HG02610 (cell line): ENCODE data around the gene ZNF710.
A peak's percentile ranks its signal among the peaks of the same experiment; 100 is the strongest.
"Not testable (repeated sequence)": the region's sequence is repeated elsewhere in the genome, so short reads cannot be mapped to it uniquely, and the experiment has no call there.

Source experiments
- ATAC-seq: cut with Tn5 transposase; IDR thresholded peaks from one replicate; pipeline ENCODE4 v1.9.1; 2021; ENCODE audit warnings: mild to moderate bottlenecking, moderate library complexity; ENCODE audit not compliant: unreplicated experiment

The ZNF710 gene

DNA sequence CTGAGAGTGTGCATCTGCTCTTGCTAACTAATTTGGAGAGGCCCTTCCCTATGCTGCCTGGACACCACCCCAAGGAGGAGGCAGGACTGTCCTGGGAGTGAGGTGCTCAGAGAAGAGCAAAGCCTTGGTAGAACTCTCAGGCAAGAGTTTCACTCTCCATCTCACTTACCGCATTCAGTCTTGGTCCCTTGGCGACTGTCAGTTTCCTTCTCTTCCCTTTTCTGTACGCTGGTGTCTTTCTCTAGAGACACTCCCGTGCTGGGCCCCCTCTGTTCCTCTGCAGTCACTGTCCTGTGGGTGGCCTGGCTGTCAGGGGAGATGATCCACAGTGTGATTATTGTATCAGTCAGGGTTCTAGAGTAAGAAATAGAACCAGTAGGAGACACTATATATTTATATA, 57.2 kb downstream of the ZNF710 start:
- peak; percentile 31 for ATAC-seq

DNA sequence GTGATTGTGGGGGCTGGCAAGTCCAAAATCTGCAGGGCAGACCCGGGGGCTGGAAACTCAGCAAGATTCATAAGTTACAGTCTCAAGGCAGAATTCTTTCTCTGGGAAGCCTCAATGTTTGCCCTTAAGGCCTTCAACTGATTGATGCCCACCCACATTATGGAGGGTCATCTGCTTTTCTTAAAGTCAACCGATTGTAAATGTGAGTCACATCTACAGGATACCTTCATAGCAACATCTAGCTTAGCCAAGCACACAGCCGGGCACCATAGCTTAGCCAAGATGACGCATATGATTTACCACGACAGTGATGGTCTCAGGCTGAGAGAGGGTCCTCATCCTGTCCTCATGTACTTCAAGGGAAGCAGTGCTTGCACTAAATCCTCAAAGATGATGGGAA, 57.7 kb downstream of the ZNF710 start:
- ATAC-seq, result no peak

DNA sequence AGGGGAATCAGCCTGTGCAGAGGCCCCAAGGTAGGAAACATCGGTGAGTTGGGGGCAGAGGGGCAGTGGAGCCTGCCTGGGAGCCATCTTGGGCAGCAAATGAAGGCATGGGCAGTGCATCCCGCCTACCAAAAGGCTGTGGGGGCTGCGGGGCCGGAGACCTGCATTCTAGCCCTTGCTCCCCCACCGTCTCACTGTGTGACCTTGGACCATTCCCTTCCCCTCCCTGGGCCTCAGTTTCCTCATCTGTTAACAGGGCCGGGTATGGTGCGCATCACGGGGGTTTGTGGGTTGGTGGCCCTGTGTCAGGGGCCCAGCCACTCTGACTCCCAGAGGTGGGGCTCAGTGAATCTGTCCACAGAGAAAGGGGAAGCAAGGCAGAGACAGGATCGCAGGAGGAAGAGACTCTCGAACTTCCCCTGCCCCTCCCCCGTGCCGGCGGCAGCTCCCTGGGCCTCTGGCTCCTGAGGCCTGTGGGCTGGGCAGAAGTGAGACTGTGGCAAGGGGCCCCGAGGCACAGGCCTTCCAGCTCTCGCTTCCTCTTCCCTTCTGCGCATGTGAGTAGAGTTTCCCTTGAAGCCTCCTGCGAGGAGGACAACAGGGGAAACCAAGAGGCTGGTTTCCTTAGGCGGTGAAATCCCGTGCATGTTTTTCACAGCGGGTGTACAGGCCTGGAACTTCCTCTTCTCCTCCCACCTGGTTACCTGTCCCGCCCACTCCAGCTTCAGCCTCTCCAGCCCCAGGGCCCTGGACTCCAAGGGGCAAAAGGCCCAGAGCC, 58.3 kb downstream of the ZNF710 start:
- ATAC-seq, result peak; percentile 90

DNA sequence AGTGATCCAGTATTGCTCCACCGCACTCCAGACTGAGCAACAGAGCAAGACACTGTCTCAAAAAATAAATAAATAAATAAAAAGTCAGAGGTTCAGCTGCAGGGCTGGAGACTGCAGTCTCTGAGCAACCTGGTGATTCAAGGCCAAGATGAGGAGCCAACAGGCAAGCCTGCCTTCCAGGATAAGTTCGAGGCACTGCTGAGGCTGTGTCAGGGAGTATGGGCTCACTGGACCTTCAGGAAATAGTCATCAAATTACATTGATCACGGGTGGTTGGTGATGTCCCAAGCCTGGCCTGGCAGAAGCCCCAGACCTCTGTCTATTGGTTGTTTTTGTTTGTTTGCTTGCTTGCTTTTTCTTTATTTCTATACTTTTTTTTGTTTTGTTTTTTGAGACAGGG, 59.7 kb downstream of the ZNF710 start:
- ATAC-seq, result no peak

DNA sequence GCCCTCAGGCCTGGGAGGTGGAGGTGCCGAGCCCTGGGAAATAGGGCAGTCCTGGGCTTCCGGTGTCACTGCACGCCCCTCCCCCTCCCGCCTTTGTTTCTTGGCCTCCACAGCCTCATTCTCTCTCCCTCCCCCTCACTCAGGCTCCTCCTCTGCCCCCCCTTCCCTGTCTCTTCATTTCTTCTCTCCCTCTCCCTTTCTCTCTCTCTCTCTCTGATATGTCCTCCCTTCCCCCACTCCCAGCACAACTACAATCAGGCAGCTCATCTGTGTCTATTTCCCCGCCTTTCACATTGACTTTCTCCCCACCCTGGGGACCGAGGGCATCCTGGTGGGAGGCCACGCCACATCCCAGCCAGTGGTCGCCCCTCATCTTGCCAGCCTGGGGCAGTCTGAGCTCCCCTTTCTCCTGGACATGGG, 60.9 kb downstream of the ZNF710 start:
- no peak for ATAC-seq

DNA sequence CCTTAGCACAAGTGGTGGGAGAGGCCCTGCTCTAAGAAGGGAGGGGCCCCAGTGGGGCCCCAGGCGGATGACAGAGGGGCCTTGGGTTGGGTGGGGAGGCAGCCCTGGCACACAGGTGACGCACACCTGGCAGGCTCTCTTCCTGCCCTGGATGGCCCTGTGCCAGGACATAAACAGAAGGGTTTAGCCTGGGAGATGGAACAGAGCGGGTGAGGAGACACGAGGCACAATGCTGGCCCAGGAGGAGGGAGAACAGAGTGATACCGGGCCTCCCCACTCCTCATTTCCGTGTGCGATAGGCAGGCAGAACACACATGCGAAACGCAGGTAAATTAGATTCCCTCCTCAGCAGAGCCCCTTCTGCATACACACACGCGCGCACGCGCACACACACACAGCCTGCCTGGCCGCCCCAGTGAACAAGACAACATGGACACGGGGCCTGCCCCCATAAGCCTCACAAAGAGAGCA, 61.4 kb downstream of the ZNF710 start:
- ATAC-seq, result no peak

DNA sequence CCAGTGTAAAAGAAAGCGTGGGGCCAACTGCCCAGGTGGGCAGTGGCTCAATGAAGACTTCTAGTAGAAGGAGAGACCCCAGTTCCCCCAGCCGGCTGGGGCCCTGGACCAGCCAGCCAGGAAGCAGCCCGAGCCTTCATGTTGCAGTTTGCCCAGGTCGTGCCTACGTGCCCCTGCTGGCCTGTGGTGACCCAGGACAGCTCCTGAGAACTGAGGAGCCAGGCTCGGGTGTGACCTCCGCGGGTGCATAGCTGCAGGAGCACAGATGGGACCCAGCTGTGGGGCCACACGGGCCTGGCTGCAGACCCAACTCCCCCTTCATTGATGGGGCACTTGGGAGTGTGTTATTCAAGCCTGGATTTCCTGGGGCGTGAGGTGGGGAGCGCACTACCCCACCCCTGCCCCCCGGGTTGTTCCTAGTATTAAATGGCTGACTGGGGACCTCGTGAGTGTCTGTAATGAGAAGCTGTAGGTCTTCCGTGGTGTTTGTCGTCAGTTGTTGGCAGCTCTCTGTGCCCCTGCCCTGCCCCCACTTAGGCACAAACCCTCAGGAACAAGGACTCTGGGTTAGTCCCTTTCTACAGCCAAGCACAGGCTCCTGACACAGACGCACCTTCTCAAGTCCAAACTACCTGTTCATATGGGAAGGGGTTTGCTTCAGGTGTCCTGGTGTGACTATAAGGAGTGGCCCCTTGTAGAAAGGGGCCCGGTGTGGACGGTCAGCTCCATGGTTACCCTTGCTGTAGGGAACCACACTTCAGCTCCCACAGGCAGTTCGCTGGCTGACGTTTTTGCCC, 62.0 kb downstream of the ZNF710 start:
- no peak for ATAC-seq

DNA sequence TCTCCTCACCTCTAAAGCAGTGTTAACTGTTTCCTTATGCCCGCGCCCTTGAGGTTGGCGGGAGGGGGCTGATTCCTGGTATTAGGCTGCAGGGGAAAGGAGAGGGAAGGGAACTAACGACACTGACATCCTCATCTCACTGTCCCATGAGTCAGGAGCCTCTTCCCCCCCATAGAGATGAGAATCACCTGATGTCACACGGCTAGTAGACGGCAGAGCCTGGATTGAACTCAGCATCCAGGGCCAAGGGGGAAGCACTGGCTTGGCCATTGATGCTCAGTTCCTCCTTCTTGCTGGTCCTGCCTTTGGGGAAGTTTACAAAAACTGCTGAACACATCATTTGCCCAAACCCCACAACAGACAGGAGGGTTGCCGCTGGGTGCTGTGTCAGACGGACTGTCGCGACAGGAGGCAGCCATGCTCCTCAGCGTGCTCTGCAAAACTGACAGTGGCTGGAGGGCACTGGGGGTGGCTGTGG, 62.7 kb downstream of the ZNF710 start:
- ATAC-seq, result no peak

DNA sequence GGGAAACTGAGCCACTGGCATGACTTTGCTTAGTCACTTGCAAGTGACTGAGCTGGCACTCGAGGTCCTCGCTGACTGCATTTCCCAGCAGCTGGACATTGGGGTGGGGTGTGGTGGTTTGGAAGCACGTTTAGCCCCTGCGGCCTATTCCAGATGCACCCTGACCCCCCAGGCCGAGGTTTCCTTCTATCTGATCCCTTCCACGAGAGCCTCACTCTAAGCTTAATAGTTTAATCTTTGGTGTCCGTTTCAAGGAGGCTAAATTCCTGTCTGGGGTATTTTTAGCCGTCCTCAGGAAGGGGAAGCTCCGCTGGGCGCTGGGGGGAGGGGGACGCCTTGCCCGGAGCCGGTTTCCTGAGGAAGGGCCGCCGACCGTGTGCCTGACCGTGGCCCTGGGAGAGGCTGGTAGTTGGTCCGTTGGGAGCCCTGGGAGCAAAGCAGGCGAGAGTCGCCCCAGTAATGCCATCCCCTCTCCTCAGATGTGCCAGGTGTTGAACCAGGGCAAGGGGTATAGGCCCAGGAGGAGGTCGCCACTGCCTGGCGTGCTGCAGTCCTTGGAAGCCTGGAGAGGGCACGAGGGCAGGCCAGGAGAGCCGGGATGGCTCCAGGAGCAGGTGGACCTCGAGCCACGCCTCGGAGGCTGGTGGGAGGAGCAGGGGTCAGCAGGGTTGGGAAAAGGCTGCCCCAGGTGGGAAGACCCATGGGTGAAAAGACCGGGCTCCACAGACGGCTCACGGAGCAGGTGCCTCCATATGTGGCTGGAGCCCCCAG, 64.0 kb downstream of the ZNF710 start:
- no peak for ATAC-seq

DNA sequence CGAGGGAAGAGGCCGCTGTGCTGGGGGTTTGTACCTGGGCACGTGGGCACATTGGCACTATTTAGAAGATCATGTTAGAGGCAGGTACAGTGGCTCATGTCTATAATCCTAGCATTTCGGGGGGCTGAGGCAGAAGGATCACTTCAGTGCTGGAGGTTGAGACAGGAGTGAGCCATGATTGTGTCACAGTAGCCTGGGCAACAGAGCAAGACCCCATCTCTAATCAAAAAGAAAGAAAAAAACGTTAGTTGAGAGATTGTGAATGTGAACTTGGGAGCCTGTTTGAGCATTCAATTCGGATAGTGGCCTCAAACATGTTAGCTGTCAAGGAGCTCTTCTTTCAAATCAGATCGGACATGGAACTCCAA, 64.5 kb downstream of the ZNF710 start:
- no peak for ATAC-seq

DNA sequence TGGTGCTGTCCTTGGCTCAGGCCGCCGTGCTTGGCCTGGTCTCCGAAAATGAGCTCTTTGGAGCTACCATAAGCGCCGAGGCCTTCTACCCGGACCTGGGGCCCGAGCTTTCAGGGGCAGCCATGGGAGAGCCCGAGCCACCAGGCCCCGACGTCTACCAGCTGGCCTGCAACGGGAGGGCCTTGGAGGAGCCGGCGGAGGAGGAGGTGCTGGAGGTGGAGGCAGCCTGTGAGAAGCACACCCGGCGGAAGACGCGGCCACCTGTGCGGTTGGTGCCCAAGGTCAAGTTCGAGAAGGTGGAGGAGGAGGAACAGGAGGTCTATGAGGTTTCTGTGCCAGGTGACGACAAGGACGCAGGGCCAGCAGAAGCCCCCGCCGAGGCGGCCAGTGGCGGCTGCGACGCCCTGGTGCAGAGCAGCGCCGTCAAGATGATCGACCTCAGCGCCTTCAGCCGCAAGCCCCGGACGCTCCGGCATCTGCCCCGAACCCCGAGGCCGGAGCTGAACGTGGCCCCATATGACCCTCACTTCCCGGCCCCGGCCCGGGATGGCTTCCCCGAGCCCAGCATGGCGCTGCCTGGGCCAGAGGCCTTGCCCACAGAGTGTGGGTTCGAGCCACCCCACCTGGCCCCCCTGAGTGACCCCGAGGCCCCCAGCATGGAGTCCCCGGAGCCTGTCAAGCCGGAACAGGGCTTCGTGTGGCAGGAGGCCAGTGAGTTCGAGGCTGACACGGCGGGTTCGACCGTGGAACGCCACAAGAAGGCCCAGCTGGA, 66.2 kb downstream of the ZNF710 start:
- no peak for ATAC-seq

DNA sequence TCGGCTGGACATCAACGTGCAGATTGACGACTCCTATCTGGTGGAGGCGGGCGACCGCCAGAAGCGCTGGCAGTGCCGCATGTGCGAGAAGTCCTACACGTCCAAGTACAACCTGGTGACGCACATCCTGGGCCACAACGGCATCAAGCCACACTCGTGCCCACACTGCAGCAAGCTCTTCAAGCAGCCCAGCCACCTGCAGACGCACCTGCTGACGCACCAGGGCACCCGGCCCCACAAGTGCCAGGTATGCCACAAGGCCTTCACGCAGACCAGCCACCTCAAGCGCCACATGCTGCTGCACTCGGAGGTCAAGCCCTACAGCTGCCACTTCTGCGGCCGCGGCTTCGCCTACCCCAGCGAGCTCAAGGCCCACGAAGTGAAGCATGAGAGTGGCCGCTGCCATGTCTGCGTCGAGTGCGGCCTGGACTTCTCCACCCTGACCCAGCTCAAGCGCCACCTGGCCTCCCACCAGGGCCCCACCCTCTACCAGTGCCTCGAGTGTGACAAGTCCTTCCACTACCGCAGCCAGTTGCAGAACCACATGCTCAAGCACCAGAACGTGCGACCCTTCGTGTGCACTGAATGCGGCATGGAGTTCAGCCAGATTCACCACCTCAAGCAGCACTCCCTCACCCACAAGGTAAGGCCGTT, 67.0 kb downstream of the ZNF710 start:
- no peak for ATAC-seq

DNA sequence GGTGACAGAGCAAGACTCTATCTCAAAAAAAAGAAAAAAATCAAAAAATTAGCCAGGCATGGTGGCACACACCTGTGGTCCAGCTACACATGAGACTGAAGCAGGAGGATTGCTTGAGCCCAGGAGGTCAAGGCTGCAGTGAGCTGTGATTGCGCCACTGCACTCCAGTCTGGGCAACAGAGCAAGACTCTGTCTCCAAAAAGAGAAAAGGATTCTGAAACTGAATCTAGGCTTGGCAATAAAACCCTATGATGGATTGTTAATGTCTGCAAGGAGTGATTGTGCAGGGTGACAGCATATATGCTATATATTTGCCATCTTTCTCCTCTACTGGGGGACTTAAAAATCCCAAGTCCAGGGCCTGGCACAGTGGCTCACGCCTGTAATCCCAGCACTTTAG, 69.5 kb downstream of the ZNF710 start:
- ATAC-seq, result not testable (repeated sequence)

DNA sequence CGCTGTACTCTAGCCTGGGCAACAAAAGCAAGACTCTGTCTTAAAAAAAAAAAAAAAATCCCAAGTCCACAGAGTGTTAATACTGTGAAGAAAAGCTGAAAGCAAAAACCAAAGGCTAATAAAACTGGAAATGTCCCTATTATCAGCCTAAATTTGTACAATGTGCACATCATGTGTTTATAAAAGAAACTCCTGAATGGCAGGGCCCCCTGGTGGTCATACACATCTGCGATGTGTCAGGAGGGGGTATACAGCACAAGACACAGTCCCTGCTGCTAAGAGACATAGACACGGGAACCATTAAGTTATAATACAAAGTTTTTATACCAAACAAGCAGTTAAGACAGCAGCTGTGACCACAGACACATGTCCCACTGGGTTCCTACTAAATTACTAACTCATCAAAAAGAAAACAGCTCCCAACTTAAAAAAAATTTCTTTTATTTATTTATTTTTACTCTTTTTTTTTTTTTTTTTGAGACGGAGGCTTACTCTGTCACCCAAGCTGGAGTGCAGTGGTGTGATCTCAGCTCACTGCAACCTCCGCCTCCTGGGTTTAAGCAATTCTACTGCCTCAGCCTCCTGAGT, 70.2 kb downstream of the ZNF710 start:
- peak; percentile 67 for ATAC-seq

DNA sequence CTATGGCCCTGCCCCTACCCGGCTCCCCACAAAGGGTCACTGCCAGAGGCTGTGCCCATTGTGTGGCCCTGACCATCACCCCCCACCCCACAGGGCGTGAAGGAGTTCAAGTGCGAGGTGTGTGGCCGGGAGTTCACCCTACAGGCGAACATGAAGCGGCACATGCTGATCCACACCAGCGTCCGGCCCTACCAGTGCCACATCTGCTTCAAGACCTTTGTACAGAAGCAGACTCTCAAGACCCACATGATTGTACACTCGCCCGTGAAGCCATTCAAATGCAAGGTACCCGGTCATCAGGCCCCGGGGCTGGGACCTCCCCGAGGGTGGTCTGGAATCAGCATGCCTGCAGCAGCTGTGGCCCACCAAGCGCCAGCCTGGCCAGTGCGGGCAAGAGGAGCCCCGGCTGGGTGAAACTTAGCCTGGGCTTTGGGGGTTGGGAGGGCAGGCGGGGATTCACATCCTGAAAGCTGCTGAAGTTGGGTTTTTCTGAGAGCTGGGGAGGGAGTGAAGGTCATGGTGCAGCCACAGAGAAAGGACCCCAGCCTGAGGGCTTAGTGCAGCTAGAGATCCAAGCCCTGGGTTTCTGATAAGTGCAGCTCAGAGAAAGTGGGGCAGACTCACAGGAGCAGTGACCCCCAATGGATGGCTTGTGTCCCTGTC, 72.0 kb downstream of the ZNF710 start:
- no peak for ATAC-seq

DNA sequence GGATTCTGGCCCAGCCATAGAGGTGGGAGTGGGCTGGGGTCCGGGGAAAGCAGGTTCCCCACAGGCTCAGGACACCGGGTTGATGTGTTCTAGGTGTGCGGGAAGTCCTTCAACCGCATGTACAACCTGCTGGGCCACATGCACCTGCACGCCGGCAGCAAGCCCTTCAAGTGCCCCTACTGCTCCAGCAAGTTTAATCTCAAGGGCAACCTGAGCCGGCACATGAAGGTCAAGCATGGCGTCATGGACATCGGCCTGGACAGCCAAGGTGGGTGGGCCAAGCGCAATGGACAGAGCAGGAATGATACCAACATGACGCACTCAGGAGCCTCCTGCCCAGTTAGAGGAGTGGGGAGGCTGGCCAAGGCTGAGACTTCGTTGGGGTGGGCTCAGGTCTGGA, 72.9 kb downstream of the ZNF710 start:
- no peak for ATAC-seq

DNA sequence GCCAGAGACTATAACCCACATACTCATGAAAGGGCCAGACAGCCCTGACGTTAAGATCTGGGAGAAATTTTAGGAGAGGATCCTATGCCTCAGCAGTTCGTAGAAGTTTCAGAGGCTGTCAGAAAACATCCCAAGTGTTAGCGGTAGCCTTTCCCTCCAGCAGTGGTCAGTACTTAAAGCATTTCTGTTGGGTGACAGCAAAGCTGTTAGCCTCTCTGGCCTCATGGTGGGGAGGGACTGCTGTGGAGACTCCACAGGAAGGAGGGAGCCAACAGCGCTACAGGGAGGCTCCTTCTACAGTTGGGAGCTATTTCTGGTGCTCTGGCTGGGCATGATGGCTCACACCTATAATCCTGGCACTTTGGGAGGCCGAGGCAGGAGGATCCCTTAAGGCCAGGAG, 73.8 kb downstream of the ZNF710 start:
- ATAC-seq, result no peak

DNA sequence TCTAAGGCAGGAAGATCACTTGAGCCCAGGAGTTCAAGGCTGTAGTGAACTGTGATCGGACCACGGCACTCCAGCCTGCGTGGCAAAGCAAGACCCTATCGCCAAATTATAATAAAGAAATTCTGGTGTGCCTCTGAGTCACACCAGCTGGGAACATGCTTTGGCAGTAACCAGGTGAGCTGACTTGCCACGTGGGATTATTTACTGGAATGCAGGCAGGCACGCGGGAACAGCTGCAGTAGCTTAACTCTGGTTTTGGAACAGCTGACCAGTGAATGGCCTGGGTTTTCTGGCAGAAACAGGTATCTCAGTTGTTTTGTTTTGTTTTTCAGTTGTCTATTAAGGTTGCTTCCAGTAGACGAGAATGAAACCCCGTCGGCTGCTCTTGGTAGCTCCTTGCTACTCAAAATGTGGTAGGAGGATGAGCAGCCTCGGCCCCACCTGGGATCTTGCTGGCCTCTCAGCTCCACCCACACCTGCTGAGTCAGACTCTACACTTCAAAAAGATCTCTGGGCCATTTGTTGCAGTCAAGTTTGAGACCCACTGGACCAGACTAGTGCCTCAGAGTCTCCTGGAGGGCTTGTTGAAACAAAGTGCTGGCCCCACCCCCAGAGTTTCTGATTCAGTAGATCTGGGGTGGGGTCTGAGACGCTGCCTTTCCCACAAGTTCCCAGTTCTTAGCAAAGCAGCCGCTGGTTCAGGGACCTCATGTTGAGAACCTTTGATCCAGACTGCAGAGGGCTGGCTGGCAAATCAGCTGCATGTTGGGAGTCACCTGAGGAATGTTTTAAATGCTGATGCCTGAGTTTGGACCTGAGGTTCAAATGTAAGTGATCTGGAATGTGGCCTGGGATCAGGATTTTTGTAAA, 74.5 kb downstream of the ZNF710 start:
- no peak for ATAC-seq
